BE2C (cell line): Measurements from ENCODE around the gene PADI1.

Source experiments
- DNase-seq: peaks from one replicate; pipeline ENCODE4 v3.0.0-alpha.2; 2020
- H3K27me3 ChIP-seq: fragments of 250-450 bp; sonication (Bioruptor Pico); 2 replicates; pipeline ENCODE4 v1.5.1; 2020; ENCODE audit warnings: mild to moderate bottlenecking
- H3K36me3 ChIP-seq: fragments of 250-450 bp; sonication (Bioruptor Pico); 2 replicates; pipeline ENCODE4 v1.5.1; 2020; ENCODE audit warnings: mild to moderate bottlenecking
- H3K4me1 ChIP-seq: fragments of 250-450 bp; sonication (Bioruptor Pico); 2 replicates; pipeline ENCODE4 v1.5.1; 2020
- H3K4me3 ChIP-seq: 2 replicates; pipeline ENCODE4 v1.5.1; 2011; ENCODE audit warnings: low read depth, low read length
- H3K9me3 ChIP-seq: fragments of 250-450 bp; sonication (Bioruptor Pico); 2 replicates; pipeline ENCODE4 v1.5.1; 2020
- CTCF ChIP-seq: IDR thresholded peaks from 2 replicates; pipeline ENCODE4 v1.5.1; 2012; ENCODE audit warnings: mild to moderate bottlenecking, low read depth, low read length

PADI1 gene

DNA sequence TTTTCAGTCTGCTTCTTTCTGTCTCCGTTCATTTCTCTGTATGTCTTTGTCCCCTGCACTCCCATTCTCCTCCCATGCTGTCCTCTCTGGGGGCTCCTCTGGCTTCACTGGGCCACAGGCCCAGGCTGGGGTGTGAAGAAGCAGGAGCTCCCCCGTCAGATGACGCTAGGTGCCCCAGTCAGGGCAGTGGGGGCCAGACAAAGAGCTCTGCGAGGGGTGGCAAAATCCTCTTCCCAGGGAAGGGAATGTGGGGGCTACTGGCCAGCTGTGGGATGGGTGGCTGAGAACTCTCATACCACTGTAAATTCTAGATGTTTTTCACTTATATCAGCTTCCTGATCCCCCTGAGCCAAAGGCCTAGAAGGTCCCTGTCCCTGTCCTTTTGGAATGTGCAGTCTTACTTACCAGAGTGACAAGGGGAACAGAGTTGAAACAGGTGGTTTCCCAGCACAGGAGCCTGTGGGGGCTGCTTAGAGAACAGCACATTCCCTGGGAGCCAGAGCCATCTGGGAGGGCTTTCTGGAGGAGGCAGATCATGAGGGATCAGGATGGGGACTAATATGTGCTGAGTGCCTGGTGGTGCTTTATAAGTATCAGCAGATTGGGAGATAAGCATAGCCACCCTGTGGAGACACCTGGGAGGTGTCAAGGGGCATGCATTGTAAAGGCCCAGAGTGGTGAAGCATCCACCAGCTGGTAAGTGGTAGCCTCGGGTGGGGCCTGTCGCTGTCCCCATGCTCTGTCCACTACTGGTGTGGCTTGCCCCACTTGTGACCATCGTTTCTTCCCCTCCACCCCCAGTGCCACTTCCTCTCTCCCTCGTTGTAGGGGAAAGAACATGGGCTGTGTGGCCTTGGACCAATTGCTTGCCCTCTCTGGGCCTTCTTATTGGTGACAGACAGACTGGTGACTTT is 10.1 kb upstream of the PADI1 start:
- H3K9me3 ChIP-seq: no peaks in the 10 kb centered on the region
- H3K36me3 ChIP-seq: no peaks in the 10 kb centered on the region
- no peak for DNase-seq
- H3K4me3 ChIP-seq: no peak overlapping the region
- no peak for TF ChIP-seq CTCF
- no peaks in the 10 kb centered on the region for H3K4me1 ChIP-seq
- no peaks in the 10 kb centered on the region for H3K27me3 ChIP-seq

DNA sequence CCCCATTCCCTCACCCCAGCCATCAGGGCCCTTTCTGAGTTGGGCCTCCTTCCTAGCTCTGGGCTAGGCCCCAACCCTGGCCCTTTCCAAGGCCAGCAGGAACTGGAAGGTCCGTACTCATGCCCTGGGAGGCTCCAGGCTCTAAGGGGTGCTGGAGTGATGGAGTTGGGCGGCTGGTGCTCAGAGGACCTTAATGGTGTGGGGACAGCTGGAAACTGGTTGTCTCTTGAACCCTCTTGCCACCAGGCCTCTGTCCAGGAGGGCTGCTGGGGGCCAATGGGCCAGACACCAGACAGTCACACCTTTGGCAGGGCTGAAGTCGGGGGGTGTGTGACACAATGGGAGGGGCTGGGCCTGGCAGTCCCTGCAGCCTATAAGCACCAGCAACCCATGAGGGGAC is 9.2 kb upstream of the PADI1 start:
- Histone ChIP-seq H3K9me3 (no peaks in the 10 kb centered on the region), H3K4me3 (no peak overlapping the region), H3K36me3 (no peaks in the 10 kb centered on the region), H3K4me1 (no peaks in the 10 kb centered on the region), H3K27me3 (no peaks in the 10 kb centered on the region)
- DNase-seq: no peak
- TF ChIP-seq CTCF: no peak

GRCh38 chr1:17196496-17197185 is 8.3 kb upstream of the PADI1 start:
- H3K4me1 ChIP-seq: no peaks in the 10 kb centered on the region
- no peaks in the 10 kb centered on the region for H3K27me3 ChIP-seq
- no peak for DNase-seq
- no peaks in the 10 kb centered on the region for H3K9me3 ChIP-seq
- TF ChIP-seq CTCF: no peak
- no peak overlapping the region for H3K4me3 ChIP-seq
- no peaks in the 10 kb centered on the region for H3K36me3 ChIP-seq

DNA sequence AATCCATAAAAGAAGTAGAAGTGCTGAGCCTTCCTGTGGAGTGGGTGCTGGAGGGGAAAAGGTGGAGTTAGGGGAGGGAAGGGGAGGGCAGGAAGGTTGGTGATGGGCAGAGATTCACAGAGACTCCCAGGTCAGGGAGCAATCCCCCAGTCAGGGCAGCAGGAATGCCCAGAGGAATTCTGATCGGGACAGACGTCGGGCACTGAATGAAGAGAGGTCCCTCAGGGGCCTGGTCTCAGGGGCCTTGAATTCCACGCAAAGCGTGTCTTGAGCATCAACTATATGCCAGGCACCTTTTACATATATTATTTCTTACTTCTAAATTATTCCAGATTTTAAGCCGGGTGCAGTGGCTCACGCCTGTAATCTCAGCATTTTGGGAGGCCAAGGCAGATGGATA is 7.2 kb upstream of the PADI1 start:
- Histone ChIP-seq H3K4me1 (no peaks in the 10 kb centered on the region), H3K9me3 (no peaks in the 10 kb centered on the region), H3K4me3 (no peak overlapping the region), H3K36me3 (no peaks in the 10 kb centered on the region), H3K27me3 (no peaks in the 10 kb centered on the region)
- DNase-seq: no peak
- no peak for TF ChIP-seq CTCF

DNA sequence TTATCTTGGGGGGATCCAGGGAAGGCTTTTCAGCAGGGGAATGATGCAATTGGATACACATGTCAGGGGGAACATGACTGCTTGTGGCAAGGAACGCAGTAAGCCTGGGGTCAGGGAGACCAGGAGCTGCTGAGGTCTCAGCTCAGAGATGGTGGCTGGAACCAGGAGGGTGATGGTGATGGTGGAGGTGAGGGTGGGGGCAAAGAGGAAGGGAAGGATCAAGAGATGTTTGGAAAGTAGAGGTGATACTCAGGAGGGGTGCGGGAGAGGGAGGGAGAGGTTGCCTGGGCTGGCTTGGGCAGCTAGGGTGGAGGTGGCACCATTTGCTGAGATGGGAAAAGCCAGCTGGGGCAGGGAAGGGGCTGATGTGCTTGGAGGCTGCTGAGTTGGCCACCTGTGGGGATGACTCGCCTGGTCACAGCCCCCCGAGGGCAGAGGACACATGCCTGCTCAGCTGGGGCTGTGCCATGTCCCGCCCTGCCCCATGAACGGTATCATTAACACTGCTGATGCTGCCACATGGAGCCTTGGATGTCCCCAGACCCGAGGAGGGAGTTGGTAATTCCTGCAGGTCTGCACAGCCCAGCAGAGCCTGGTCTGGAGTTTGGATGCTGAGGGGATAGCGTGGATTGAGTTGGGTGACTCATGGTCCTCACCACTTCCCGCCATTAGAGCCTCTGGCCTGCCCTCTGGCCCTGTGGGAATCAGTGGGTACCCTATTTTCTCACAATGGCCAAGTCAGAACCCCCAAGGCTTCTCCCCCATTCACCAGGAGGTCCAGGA is 6.3 kb upstream of the PADI1 start:
- no peaks in the 10 kb centered on the region for H3K4me1 ChIP-seq
- no peaks in the 10 kb centered on the region for H3K9me3 ChIP-seq
- H3K27me3 ChIP-seq: no peaks in the 10 kb centered on the region
- no peak for TF ChIP-seq CTCF
- H3K36me3 ChIP-seq: no peaks in the 10 kb centered on the region
- DNase-seq: no peak
- no peak overlapping the region for H3K4me3 ChIP-seq
